ENCODE data around the gene STARD10.

- TF ChIP-seq CTCF (IDR thresholded peaks at IDR 0.05), result no peak
- TF ChIP-seq POLR2AphosphoS5 (IDR thresholded peaks at IDR 0.05), result no peak
- TF ChIP-seq POLR2A (IDR thresholded peaks at IDR 0.05; ENCODE audit: low read depth), result no peak
Observed at GRCh38 chr11:72798361-72798760, 4.5 kb upstream of the STARD10 start.
